GM21367 (cell line): ENCODE results near the gene PIH1D2.
"Not testable (repeated sequence)": the region's sequence is repeated elsewhere in the genome, so short reads cannot be mapped to it uniquely, and the experiment has no call there.

Experiments
- ATAC-seq: cut with Tn5 transposase; IDR thresholded peaks from one replicate; pipeline ENCODE4 v1.9.1; 2021; ENCODE audit not compliant: unreplicated experiment

The PIH1D2 gene, protein sequence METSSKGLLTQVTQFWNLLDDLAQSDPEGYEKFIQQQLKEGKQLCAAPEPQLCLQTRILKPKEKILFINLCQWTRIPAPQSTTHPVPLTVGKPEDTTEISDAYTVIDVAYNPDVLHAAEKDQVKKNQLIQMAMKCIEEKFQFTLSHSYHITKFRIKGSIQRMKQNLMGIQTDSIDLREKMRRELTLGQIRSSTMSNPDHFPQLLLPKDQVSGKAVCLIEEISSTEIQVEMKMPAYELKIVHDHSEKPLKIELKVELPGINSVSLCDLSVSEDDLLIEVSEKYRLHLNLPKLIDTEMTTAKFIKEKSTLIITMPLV

DNA sequence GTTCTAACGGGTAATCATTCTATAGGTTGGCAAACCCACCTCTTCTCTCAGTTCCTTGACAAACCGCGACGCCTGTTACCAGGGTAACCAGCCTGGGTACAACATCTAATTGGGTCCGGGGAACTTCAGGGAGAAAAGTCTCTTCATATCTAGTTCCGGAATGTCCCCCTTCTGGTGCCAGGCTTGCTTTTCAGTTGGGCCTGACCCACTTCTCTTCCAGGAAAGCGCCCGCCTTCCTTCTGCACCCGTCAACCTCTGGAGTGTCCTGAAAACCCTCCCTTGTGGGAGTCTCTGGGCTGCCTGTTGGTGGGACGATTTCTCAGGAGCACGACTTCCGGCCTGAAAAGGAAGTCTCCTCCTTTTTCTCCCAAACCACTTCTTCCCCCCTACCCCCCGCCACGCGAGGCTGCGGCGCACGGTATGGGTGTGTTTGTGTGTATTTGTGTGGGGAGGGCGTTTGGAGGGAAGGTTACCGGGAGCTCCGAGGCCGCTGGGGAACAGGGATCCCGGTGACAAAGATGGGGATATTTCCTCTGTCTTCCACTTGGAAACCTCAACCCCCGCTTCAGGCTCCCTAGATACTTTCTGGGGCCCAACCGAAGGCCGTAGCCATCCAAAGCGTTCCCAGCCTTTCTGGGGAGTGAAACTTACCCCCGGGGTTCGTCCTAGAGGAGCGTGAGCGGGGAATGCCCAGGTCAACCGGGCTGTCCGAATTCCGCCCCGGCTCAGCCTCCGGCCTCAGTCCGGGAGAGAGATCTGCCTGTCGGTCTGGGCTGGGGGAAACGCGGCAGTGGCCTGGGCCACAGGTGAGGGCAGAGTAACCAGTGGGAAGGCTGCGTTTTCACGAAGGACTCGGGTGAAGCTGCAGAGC is at the start of gene PIH1D2, which contains the start of gene NKAPD1:
PIH1D2 (minus strand) TSS at position 77 of the 871 bp plus-strand sequence. CDS start 843 bp downstream, outside the sequence.
NKAPD1 (plus strand) TSS at position 359 of the 871 bp plus-strand sequence. CDS start 1,276 bp downstream, outside the sequence.
- ATAC-seq = peak; percentile 78

DNA sequence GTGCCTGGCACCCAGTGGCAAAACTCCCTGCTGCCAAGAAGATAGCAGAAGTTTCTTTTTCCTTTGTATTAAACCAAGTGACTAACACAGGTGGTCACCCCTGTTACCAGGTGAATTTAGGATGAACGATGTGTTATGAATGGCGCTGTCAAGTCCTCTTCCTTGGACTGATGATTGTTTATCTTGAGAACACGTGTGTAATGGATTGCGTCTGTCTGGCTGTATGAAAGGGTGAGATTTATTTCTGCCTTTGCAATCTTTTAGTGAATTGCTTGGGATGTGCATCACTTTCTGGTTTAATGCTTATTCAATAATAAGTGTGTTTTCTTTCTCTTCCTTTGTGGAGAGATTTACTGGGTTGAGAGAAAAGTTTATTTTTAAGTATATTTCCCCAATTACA is 49.3 kb upstream of the PIH1D2 start:
- ATAC-seq = no peak

DNA sequence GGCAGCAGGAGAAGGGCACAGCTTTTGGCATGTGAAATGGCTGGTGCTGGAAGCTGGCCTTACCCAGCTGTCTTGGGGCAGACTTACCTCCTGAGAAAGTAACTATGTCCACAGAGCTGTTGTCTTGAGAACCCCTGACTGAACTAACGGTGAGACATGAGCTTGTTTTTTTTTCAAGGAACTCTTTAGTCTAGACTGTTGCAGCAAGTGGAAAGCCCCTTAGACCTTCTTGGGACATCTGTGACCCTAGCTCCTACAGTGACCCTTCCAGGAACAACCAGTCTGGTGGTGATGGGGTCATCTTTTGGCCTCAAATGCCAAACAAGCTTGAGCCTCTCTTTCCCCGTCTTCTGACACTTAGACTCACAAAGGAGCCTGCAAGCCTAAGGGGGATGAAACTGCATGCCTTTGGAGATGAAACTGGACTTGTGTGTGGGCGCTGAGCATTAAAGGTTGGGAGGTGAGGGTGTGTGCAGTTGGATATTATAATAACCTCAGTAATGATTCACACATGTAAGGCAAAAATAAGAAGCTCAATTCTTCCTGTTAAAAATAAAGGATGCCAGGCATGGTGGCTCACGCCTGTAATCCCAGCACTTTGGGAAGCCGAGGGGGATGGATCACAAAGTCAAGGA is 48.3 kb upstream of the PIH1D2 start:
- no peak for ATAC-seq

DNA sequence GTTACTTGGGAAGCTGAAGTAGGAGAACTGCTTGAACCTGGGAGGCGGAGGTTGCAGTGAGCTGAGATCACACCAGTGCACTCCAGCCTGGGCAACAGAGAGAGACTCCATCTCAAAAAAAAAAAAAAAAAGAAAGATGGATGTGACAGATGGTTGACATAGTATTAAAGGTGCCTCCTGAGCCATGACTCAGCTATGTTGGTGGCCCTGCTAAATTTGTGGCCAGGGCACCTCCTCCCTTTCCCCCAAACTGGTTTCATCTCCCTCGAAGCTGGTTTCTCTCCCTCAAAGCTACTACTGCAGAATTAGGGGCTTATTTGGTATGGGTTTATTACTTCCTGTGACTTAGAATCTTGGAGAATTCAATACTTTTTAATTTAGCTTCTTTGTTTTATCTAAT is 44.4 kb upstream of the PIH1D2 start:
- no peak for ATAC-seq

DNA sequence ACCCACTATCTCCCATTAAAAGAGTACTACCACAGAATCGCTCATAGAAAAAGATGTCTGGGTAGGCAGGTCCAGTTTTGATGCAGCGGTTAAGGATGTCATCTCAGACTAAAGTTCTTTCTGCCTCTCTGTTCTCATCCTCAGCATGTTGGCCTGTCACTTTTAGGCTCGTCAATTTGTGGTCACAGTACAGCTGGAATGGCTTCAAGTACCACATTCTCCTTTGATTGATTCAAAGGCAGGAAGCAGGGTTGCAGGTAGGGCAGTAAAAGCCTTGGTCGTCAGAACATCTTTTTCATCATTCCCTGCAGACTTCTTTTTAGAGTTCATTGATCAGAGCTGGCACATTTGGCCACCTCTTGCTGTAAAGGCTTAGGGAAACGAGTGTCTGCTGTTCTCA is 41.6 kb upstream of the PIH1D2 start:
- ATAC-seq = no peak

DNA sequence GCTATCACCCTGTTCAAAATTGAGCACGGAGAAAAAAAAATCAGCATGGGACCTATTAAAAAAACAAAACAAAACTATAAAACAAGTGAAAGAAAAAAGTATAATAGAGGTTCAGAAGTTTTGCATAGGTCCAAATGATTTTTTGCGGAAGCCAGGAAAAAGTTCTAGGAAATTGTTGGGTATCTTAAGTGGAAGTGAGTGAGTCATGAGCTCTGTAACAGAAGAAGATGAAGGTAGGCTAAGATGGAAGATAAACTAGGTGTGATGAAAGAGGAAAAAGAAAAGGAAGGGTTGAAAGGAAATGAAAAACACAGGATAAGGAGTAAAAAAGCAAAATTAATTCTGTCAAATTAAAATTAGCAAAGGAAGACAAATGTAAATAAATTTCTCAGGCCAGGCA is 40.6 kb upstream of the PIH1D2 start:
- ATAC-seq = no peak

DNA sequence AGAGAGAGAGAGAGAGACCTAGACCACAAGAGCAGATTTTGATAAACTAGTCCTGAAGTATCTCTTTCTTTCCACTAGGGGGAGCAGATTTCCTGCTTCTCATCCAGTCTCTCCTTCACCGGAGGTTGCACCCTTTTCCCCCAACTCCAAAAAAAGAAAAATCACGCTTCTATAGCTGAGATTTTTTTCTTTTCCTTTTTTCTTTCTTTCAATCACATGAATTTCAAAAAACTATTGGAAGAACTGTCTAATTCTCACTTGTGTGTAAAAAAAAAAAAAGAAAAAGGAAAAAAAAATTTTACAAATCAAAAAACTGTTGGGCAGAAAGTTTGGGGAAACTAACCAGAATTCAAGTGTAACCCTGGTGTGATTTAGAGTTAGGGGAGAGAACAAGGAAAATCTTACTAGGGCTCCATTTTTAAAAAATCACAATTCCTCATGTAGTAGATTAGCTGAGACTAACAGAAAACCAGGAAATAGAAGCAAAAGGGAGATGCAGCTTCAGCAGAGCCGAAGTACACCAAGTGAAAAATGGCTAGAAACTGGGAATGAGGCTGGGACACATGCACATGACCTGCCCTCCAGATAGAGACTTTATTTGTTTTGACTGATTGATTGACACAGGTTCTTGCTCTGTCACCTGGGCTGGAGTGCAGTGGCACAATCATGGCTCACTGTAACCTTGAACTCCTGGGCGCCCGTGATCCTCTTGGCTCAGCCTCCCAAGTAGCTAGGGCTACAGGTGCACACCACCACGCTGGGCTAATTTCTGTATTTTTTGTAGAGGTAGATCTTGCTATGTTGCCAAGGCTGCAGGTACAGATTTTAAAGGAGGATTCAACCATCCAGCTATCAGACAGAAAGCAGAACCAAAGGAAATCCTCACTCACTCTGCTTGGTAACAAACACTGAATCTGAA is 40.0 kb upstream of the PIH1D2 start:
- no peak for ATAC-seq

DNA sequence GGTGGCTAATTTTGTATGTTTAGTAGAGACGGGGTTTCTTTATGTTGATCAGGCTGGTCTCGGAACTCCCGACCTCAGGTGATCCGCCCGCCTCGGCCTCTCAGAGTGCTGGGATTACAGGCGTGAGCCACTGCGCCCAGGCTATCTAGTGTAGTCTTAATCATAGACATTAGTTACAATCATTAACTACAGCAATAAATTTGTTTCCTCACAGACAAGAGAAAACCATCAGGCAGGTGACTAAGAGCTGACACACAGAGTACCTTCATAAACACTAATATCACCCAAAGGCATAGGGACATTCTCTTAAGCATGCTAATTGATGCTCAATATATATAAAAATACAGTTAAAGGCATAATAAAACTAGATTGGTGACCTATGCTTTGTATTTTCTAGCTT is 32.3 kb upstream of the PIH1D2 start:
- ATAC-seq = no peak

DNA sequence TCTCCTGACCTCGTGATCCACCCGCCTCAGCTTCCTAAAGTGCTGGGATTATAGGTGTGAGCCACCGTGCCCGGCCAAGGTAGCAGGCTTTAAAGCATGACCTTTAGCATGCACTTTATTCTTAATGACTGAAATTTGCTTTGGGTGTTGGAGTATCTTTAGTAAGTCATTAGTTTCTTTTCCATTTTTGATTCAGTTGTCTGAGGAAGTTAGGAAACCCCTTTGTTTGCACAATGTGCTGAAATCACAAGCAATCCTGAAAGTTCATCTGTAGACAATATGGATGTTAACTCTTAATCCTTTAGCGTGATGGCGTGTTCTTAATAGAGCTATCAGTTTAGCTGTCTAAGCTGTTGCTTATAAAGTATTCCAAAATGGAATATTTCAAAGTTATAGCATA is 29.6 kb upstream of the PIH1D2 start:
- ATAC-seq = no peak

DNA sequence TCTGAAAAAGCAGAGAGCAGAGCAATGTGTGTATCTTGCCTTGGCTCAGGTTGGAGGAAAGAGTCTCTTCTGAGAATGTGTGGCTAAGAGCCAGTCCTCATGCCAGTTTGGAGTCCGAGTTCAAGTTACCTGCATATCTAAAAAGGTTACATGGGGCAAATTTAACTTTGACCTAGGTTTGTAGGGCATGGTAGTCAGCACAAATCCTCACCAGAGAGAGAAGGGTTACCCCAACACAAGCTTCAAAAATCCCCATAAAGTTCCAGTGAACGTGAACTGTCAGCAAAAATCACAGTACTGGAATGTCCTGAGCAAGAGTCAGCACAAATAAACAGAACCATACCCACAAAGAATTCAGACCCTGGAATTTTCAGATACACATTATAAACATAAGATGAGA is 26.6 kb upstream of the PIH1D2 start:
- no peak for ATAC-seq

DNA sequence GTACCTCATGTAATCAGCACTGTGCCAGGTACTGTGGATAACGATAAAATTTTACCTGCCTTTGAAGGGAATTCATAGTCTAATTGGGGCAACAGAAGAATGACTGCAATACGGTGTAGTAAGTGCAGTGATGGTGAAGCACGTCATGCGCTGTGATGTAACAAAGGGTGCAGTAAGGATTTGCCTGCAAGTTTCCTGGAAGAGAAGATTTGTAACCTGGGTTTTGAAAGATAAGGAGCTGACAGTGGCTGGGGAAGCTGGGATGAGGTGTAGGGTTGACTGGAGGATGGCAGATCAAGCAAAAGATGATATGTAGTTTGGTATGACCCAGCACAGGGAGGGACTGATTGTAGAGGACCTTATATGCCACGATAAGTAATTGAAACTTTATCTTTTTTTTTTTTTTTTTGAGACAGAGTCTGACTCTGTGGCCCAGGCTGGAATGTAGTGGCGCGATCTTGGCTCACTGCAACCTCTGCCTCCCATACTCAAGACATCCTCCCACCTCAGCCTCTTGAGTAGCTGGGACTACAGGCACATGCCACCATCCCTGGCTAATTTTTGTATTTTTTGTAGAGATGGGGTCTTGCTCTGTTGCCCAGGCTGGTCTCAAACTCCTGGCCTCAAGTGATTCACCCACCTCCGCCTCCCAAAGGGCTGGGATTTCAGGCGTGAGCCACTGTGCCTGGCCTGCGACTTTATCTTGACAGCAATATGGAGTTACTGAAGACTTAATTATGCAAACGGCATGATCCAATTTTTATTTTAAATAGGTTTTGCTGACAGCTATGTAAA is 24.1 kb upstream of the PIH1D2 start:
- no peak for ATAC-seq

DNA sequence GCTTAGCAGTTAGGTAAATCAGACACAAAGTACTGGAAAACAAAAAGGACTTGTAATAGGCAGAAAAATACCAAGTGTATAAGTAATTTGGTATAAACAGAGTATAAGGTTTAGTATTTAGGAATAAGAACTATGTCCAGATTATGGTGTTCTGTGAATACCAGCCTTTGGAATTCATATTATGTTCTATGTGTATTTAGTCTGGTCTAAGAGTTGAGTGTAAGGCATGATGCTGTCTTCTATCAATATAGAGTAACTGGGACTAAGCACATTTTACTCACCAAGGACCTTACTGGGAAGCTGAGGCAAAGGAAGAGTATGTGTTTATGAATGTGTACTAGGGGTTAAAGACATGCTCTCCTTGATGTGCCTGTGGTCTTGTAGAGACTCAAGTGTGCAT is 22.4 kb upstream of the PIH1D2 start:
- ATAC-seq = no peak

DNA sequence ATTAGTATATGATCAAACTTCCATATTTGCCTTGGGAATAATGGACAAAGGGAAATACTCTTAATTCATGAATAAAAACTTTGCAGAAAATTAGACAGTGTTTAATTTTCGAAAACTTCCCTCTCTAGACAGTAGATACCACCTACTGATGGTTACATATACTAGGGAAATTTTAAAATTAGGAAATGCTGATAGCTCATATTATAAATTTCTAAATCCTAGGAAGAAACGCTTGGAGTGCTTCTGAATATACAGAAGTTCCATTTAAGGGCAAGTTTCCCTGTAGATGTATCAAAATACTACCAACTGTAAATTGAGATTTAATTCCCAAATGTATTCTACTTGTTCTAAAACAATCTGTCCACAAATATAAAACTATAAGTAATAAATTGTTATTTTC is 21.5 kb upstream of the PIH1D2 start:
- not testable (repeated sequence) for ATAC-seq

DNA sequence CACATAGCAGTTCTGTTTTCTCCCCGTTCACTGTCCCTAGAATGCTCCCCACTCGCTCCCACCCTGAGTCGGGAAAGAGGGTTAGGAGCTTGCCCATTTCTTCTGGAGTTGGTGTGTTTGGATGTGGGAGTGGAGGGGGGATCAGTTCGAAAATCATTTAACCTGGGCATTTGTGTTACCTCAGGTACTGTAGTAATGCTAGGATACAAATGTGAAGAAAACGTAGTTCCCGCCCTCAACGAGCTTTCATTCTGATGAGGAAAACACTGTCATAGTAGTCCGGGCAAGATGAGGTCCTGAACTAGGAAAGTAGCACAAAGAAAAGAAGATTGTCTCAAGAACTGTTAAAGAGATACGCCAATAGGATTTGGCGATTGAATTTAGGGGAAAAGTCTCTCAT is 13.4 kb upstream of the PIH1D2 start:
- no peak for ATAC-seq

DNA sequence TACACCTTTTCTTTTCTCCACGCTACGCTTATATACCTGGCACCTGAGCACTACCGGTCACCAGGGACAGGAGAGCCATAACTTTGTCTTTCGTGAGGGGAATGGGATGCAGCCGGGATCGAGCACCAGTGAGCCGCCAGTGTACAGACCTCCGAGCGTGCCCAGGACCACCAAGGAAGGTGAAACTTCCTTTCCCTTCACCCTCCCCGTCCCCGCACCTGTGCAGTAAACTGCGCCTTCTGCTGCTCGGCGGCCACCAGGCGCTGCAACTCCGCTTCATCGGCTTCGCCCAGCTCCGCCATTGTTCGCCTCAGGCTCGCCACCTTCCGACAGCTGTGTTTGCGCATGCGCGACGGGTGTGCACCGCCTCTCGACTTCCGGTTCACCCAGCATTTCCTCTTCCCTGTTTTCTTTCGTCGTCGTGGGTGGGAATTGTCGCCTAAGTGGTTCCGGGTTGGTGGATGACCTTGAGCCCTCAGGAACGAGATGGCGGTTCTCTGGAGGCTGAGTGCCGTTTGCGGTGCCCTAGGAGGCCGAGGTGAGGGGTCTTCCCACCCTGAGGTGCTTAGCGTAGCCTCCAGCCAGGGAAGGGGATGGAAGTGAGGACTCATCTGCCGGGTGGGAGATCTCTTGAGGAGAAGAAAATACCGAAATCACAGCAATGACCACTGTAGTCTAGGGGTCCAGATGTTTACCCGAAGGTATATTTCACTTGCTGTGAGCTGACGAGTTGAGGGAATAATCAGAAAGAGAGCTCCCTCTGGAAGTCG is 12.8 kb upstream of the PIH1D2 start, which contains the start of the genes SDHD and TIMM8B:
SDHD (plus strand) TSS at position 452 of the 770 bp plus-strand sequence; CDS start at position 487, 35 bp downstream.
TIMM8B (minus strand) TSS at position 335 of the 770 bp plus-strand sequence; CDS start at position 302, 33 bp downstream.
- peak; percentile 81 for ATAC-seq

DNA sequence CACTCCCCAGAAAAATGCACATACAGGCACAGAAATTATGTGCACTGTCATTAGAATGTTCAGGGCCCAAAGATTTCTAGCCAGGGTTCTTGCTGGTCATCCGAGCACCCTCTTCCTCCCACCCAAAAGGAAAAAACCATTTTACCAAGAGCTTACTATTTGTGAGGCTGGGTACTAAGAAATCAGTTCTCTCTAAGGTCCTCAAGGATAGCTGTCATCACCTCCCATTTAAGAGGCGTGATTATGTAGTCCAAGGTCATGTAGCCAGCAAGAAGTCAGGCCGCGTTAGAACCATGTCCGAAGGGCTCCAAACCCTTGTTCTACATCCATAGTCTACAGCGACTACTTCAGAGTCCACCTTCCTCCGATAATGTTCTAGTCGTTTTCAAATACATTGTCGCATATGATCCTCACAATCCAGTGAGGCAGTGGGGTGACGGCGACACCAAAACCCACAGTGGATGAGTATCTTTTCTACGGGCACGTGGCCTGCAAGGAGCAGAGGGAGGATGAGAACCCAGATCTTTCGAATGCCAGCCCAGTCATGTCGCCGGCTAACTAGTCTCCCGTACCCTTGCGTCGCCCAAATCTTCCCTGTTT is 12.1 kb upstream of the PIH1D2 start:
- peak; percentile 20 for ATAC-seq

DNA sequence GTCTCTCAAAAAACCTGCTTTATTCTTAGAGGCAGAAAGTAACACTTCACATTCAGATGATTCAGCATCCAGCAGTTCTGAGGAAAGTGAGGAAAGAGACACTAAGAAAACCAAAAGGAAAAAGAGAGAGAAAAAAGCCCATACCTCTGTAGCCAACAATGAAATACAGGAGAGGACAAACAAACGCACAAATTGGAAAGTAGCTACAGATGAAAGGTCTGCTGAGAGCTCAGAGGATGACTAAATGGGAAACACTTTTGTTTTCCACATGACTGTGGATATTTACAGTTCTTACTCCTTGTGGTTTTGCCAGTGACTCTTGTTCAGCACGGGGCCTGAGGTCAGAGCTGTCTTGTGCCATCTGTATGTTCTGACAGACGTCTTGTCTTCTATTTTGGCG is 8.9 kb upstream of the PIH1D2 start:
- no peak for ATAC-seq

DNA sequence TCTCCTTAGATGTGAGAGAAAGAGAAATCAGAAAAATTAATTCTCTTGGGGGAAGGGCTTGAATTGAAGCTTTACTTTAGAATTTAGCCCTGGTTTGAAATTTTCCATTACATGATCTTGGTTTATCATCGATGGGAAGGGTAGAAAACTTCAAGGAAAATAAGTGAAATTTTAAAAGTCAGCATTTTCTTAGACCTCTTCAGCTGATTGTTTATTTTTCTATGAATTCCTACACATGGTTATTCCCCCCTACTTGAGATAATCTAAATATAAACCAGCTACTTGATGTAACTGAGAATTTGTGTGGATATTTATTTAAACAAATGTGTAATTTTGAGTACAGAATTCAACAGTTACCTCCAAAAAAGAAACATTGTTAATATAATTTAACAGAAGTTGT is 10.9 kb downstream of the PIH1D2 start:
- ATAC-seq = no peak
